Activated CD8-positive, alpha-beta T cell treated with anti-CD3 and anti-CD28 coated beads, Interleukin-2, amount 10 ng/mL, durations not matched to agents 7 days and 5 days (primary cell): ENCODE measurements around the gene GRHL1. TPM values are rescaled to one million over a fixed set of nuclear protein-coding genes. Genes with fewer than 3 reads are reported as not detected.

ENCODE experiments used
- ATAC-seq: fragments of 150-1000 bp; cut with Tn5 transposase; one replicate; pipeline ENCODE4 v1.10.0; 2021; ENCODE audit warnings: moderate library complexity
- CTCF ChIA-PET: fragments of 350-600 bp; sonication (Branson Sonifier 250); formaldehyde crosslinking; loops from one replicate; lab custom pipeline; 2021; ENCODE audit warnings: antibody characterized with exemption; lab: Charles Lee
- POLR2A ChIA-PET: fragments of 350-600 bp; sonication (Branson Sonifier 250); formaldehyde crosslinking; loops from one replicate; lab custom pipeline; 2021; ENCODE audit warnings: antibody characterized with exemption; lab: Charles Lee
- DNase-seq: peaks from one replicate; pipeline ENCODE4 v3.0.0-alpha.2; 2020
- H3K27ac Mint-ChIP-seq: one replicate; pipeline ENCODE4 v1.8.0; 2021; ENCODE audit warnings: mild to moderate bottlenecking, mixed read lengths
- H3K27me3 Mint-ChIP-seq: one replicate; pipeline ENCODE4 v1.8.0; 2021; ENCODE audit warnings: low read depth, mixed read lengths
- H3K36me3 Mint-ChIP-seq: one replicate; pipeline ENCODE4 v1.8.0; 2021; ENCODE audit warnings: low read depth, mixed read lengths
- H3K4me1 Mint-ChIP-seq: one replicate; pipeline ENCODE4 v1.8.0; 2021; ENCODE audit warnings: low read depth, mixed read lengths
- H3K4me3 Mint-ChIP-seq: one replicate; pipeline ENCODE4 v1.8.0; 2021; ENCODE audit warnings: mild to moderate bottlenecking, mixed read lengths
- H3K9me3 Mint-ChIP-seq: one replicate; pipeline ENCODE4 v1.8.0; 2022; ENCODE audit warnings: mixed read lengths; ENCODE audit not compliant: insufficient read depth
- total RNA-seq, 2 experiments: library from RNA; stranded (reverse); gene quantifications; one replicate each; pipeline ENCODE4 v1.2.3, GENCODE V29; 2021

The GRHL1 gene
- total RNA-seq, 2 experiments from 2014 or later = 0.55 to 0.57 TPM

- H3K27ac Mint-ChIP-seq = no peak overlapping the region
- H3K36me3 Mint-ChIP-seq = no peaks in the 10 kb centered on the region
- ChIA-PET POLR2A (no interaction called here), CTCF (interaction anchor here (1.7 kb wide), 1 partner anchor 15 kb away, joined by 12 read pairs; no protein-coding TSS in a partner anchor)
- no peaks in the 10 kb centered on the region for H3K9me3 Mint-ChIP-seq
- ATAC-seq = no peak
- no peaks in the 10 kb centered on the region for H3K4me1 Mint-ChIP-seq
- H3K4me3 Mint-ChIP-seq = no peak overlapping the region
- DNase-seq = no peak
- no peaks in the 10 kb centered on the region for H3K27me3 Mint-ChIP-seq
Observed at GRCh38 chr2:9998916-9999654, 47.6 kb downstream of the GRHL1 start.

GRCh38 chr2:9999693-10000092 lies 48.2 kb downstream of the GRHL1 start:
- no peaks in the 10 kb centered on the region for H3K27me3 Mint-ChIP-seq
- DNase-seq (no peak), ATAC-seq (no peak)
- ChIA-PET CTCF (interaction anchor here (1.7 kb wide), 1 partner anchor 16 kb away, joined by 12 read pairs; no protein-coding TSS in a partner anchor), POLR2A (no interaction called here)
- H3K9me3 Mint-ChIP-seq = no peaks in the 10 kb centered on the region
- no peak overlapping the region for H3K4me3 Mint-ChIP-seq
- H3K27ac Mint-ChIP-seq = no peak overlapping the region
- H3K36me3 Mint-ChIP-seq = no peaks in the 10 kb centered on the region
- no peaks in the 10 kb centered on the region for H3K4me1 Mint-ChIP-seq

- no peak overlapping the region for H3K27ac Mint-ChIP-seq
- CTCF ChIA-PET = interaction anchor here (1.7 kb wide), 1 partner anchor 17 kb away, joined by 12 read pairs; no protein-coding TSS in a partner anchor
- H3K36me3 Mint-ChIP-seq = no peaks in the 10 kb centered on the region
- H3K9me3 Mint-ChIP-seq = no peaks in the 10 kb centered on the region
- no peak overlapping the region for H3K4me3 Mint-ChIP-seq
- ATAC-seq (no peak), DNase-seq (no peak)
- peaks cover 2% of the 10 kb centered on the region for H3K27me3 Mint-ChIP-seq
- POLR2A ChIA-PET = no interaction called here
- H3K4me1 Mint-ChIP-seq = no peaks in the 10 kb centered on the region
Observed at GRCh38 chr2:10000541-10000940, 49.0 kb downstream of the GRHL1 start.

DNA sequence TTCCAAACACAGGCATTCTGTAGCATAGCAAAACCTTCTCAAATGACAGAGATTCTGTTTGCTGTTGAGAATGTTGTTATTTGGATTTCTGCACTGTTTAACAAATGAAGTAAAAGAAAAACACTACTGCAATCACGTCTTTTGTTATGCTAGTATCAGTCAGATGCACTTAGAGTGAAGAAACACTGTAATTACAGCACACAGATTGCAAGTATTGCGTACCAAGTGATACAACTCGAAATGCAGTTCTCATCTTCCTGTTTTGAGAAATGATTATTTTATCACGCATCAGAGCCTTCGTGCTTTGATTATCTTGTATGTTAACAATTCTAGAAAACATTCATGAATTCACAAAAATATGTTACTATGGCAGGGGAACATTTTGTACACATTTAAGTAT lies 50.1 kb downstream of the GRHL1 start:
- Mint-ChIP-seq H3K9me3 (no peaks in the 10 kb centered on the region), H3K27me3 (peaks cover 9% of the 10 kb centered on the region), H3K4me1 (no peaks in the 10 kb centered on the region), H3K36me3 (no peaks in the 10 kb centered on the region), H3K27ac (no peak overlapping the region), H3K4me3 (no peak overlapping the region)
- ChIA-PET CTCF (no interaction called here), POLR2A (no interaction called here)
- DNase-seq (no peak), ATAC-seq (no peak)

GRCh38 chr2:10002109-10002508 lies 50.6 kb downstream of the GRHL1 start:
- no peak overlapping the region for H3K27ac Mint-ChIP-seq
- H3K4me1 Mint-ChIP-seq = no peaks in the 10 kb centered on the region
- H3K27me3 Mint-ChIP-seq = peaks cover 14% of the 10 kb centered on the region
- ChIA-PET POLR2A (no interaction called here), CTCF (interaction anchor here (1.7 kb wide), 1 partner anchor 18 kb away, joined by 5 read pairs; no protein-coding TSS in a partner anchor)
- no peak for DNase-seq
- H3K4me3 Mint-ChIP-seq = no peak overlapping the region
- no peaks in the 10 kb centered on the region for H3K36me3 Mint-ChIP-seq
- H3K9me3 Mint-ChIP-seq = no peaks in the 10 kb centered on the region
- no peak for ATAC-seq

GRCh38 chr2:10002681-10003080 lies 51.2 kb downstream of the GRHL1 start:
- ATAC-seq = no peak
- no peak for DNase-seq
- no peaks in the 10 kb centered on the region for H3K4me1 Mint-ChIP-seq
- H3K27ac Mint-ChIP-seq = no peak overlapping the region
- ChIA-PET CTCF (interaction anchor here (1.7 kb wide), 1 partner anchor 19 kb away, joined by 5 read pairs; no protein-coding TSS in a partner anchor), POLR2A (no interaction called here)
- H3K4me3 Mint-ChIP-seq = no peak overlapping the region
- no peaks in the 10 kb centered on the region for H3K36me3 Mint-ChIP-seq
- H3K27me3 Mint-ChIP-seq = peaks cover 15% of the 10 kb centered on the region
- no peaks in the 10 kb centered on the region for H3K9me3 Mint-ChIP-seq

DNA sequence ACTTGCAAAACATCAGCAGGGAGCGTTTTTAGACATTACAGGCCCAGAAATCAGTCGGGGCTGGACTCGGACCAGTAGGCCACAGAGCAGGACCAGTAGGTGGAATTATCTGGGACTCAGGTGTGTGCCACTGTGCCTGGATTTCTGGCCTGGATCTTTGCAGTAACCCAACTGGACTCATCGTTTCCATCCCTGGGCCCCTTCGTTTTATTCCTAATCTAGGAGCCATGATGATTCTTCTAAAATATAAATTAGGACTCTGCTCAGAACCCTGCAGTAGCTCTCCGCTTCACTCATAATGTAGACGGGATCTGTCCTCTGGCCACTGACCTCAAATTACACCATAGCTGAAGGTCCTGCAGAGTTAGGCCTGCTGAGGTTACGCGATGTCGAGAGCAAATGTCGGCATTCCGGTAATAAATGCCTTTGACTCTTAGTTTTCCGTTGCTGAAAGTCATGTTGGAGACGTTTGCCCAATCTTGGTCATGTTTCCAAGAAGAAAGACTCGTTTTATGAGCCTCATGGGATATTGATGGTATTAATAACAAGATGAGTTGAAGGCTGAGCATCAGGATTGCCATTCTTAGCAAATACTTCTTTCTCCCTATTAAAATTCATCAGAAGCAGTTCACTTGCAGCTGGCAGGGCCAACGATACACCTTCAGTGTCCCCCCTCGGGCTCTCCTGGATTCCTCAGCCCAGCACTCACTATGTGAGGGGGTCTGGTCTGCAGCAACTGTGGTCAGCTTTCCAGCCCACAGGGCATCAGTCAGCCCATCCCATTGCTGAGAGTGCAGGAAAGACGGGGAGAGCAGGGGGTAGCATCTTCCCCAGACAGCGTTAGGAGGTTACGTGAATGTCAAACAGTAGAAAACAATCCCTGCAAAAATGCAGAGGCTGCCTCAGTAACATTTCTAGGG lies 52.0 kb downstream of the GRHL1 start:
- H3K4me3 Mint-ChIP-seq = no peak overlapping the region
- H3K36me3 Mint-ChIP-seq = no peaks in the 10 kb centered on the region
- H3K9me3 Mint-ChIP-seq = no peaks in the 10 kb centered on the region
- no peak for DNase-seq
- ChIA-PET POLR2A (no interaction called here), CTCF (interaction anchor here (1.7 kb wide), 1 partner anchor 20 kb away, joined by 5 read pairs; no protein-coding TSS in a partner anchor)
- H3K4me1 Mint-ChIP-seq = no peaks in the 10 kb centered on the region
- H3K27me3 Mint-ChIP-seq = peaks cover 18% of the 10 kb centered on the region
- no peak for ATAC-seq
- H3K27ac Mint-ChIP-seq = no peak overlapping the region

DNA sequence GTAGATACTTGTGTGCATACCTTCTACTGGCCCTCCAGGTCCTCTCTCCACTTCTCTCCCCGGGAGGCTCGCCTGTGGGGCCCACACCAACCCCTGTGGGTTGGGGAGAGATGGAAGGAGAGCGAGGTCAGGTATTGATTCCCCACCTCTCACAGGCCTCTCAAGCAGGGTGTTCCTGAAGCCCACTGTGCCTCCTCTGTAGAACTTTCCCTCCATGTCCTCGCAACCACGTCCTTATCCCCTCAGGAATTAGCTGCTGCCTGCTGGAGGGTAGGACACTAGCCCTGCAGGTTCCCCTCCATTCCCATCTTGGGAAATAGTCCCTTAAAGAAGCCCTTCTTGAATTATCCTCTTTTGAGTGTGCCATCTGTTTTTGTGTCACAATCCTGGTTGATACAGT lies 52.9 kb downstream of the GRHL1 start:
- Mint-ChIP-seq H3K4me3 (no peak overlapping the region), H3K4me1 (no peaks in the 10 kb centered on the region), H3K36me3 (no peaks in the 10 kb centered on the region), H3K27me3 (peaks cover 18% of the 10 kb centered on the region), H3K9me3 (no peaks in the 10 kb centered on the region), H3K27ac (no peak overlapping the region)
- ATAC-seq = no peak
- no peak for DNase-seq
- POLR2A ChIA-PET = no interaction called here
- CTCF ChIA-PET = interaction anchor here (4.5 kb wide), 1 partner anchor 20 kb away, joined by 22 read pairs; no protein-coding TSS in a partner anchor

DNA sequence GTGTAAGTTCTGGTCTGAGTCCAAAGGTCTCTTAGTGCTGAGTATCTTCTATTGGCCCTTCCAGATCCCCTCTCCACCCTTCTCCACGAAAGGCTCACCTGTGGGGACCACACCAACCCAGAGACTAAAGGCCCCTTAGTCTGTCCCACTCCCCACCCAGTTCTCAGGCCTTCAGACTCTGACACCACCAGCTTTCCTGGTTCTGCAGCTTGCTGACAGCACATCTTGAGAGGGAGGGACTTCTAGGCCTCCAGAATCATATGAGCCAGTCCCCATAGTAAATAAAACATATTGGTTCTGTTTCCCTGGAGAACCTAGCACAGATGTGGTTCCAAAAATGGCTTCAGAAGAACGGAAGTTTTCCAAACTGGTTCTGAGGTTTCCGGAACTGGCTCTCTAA lies 53.3 kb downstream of the GRHL1 start:
- ChIA-PET CTCF (interaction anchor here (4.5 kb wide), 1 partner anchor 21 kb away, joined by 22 read pairs; no protein-coding TSS in a partner anchor), POLR2A (no interaction called here)
- no peaks in the 10 kb centered on the region for H3K36me3 Mint-ChIP-seq
- ATAC-seq (no peak), DNase-seq (no peak)
- H3K4me3 Mint-ChIP-seq = no peak overlapping the region
- H3K9me3 Mint-ChIP-seq = no peaks in the 10 kb centered on the region
- H3K27me3 Mint-ChIP-seq = peaks cover 18% of the 10 kb centered on the region
- no peaks in the 10 kb centered on the region for H3K4me1 Mint-ChIP-seq
- H3K27ac Mint-ChIP-seq = no peak overlapping the region

DNA sequence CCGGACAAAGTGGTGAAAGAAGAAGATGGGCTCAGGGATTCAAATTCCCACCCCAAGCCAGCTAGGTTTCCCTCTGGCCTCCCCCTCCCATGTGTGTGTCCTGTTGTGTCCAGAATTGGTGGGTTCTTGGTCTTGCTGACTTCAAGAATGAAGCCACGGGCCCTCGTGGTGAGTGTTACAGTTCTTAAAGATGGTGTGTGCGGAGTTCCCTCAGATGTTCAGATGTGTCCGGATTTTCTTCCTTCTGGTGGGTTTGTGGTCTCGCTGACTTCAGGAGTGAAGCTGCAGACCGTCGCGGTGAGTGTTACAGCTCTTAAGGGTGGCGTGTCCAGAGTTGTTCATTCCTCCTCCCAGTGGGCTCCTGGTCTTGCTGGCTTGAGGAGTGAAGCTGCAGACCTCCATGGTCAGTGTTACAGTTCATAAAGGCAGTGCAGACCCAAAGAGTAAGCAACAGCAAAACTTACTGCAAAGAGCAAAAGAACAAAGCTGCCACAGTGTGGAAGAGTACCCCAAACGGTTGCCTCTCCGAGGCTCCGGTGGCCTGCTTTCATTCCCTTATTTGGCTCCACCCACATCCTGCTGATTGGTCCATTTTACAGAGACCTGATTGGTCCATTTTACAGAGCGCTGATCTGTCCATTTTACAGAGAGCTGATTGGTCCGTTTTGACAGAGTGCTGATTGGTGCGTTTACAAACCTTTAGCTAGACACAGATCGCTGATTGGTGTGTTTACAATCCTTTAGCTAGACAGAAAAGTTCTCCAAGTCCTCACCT lies 54.2 kb downstream of the GRHL1 start:
- H3K4me1 Mint-ChIP-seq = no peaks in the 10 kb centered on the region
- CTCF ChIA-PET = interaction anchor here (1.1 to 4.5 kb wide), 3 partner anchors 21 to 206 kb away, joined by 3 to 22 read pairs (median 3); no protein-coding TSS in a partner anchor
- H3K27me3 Mint-ChIP-seq = peaks cover 18% of the 10 kb centered on the region
- no peaks in the 10 kb centered on the region for H3K36me3 Mint-ChIP-seq
- no peak overlapping the region for H3K4me3 Mint-ChIP-seq
- POLR2A ChIA-PET = interaction anchor here (1.1 kb wide), 1 partner anchor 34 kb away, joined by 3 read pairs; no protein-coding TSS in a partner anchor
- H3K9me3 Mint-ChIP-seq = no peaks in the 10 kb centered on the region
- H3K27ac Mint-ChIP-seq = no peak overlapping the region
- DNase-seq = no peak
- no peak for ATAC-seq
